Lower leg skin (tissue), 3 donors: ENCODE measurements around the gene CST3.

Source experiments
- CTCF ChIP-seq, 3 donors: fragments of 450-650 bp; IDR thresholded peaks; one replicate each; pipeline ENCODE4 v1.5.1; 2016; ENCODE audit warnings: antibody characterized with exemption in 3 of 3, mild to moderate bottlenecking in 3 of 3, moderate library complexity in 2 of 3
- POLR2A ChIP-seq, 2 donors: fragments of 450-650 bp; IDR thresholded peaks; one replicate each; pipeline ENCODE4 v1.6.1; 2016 to 2017; ENCODE audit warnings: antibody characterized with exemption in 2 of 2, mild to moderate bottlenecking in 1 of 2, moderate library complexity in 1 of 2

- TF ChIP-seq CTCF (IDR thresholded peaks at IDR 0.05) (no peak), POLR2A (IDR thresholded peaks at IDR 0.05) (no peak)
Observed at GRCh38 chr20:23636908-23637281, 860 bp downstream of the CST3 start.
